Stimulated activated naive CD8-positive, alpha-beta T cell treated with anti-CD3 and anti-CD28 coated beads, Interleukin-15, Interleukin-2, amounts not matched to agents 100 U/mL and 50 U/mL, for 24 hours (primary cell): ENCODE measurements around the gene MYOCD.

Experiments
- ATAC-seq: fragments of 150-1000 bp; cut with Tn5 transposase; one replicate; pipeline ENCODE4 v1.10.0; 2021
- DNase-seq: peaks from one replicate; pipeline ENCODE4 v3.0.0; 2021

The MYOCD gene

DNA sequence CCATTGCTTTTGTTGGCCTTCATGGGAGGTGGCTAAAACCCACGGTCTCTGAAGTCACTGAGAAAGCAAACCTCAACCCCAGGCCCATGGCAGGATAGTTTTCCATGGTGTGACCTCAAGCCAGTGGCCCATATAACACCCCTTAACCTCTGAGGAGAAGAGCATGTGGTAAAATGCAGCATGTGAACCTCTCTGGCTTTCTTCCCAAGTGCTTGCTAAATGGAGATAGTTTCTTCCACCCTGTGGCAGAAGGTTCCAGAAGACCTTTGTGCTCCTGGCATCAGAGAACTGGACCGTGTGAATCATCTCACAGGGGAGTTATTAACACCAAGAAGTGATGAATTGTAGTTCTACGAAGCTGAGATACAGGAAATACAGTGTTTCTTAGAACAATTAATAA is 47.3 kb downstream of the MYOCD start:
- DNase-seq (no peak), ATAC-seq (no peak)

DNA sequence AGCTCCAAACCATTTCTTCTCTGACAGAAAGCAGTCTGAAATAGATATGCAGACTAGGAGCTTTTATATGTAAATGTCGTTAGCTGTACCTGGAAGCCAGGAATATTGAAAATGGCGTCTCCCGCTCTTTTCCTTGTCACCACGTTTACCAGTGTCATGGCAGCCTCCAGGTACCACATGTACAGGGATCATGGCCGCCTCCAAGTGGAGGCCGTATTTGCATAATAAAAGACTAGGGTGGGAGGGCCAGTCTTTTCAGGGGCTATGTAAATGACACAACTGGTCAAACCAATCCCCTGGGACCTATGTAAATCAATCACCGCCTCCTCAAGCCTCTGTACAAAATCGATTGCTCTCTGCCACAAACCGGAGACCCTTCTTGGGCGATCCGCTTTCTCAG is 54.3 kb downstream of the MYOCD start:
- ATAC-seq (no peak), DNase-seq (no peak)

DNA sequence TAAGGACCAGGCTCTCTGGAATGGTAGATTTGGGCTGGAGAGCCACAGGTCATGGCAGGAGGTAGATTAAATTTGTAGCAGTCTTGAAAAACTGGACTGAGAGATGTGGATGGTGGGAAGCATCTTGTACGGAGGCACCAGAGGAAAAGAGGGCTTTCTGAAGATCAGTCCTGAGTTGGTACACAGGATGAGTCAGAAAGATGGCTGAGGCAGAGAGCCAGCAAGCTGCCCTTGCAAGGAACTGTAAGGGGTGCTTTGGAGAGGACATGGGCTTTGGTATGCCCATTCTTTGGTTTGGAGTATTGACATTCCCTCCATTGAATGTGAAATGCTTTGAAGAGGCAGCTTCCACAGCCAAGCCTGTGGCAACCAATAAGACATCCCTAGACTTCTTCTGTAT is 55.9 kb downstream of the MYOCD start:
- ATAC-seq (no peak), DNase-seq (no peak)

DNA sequence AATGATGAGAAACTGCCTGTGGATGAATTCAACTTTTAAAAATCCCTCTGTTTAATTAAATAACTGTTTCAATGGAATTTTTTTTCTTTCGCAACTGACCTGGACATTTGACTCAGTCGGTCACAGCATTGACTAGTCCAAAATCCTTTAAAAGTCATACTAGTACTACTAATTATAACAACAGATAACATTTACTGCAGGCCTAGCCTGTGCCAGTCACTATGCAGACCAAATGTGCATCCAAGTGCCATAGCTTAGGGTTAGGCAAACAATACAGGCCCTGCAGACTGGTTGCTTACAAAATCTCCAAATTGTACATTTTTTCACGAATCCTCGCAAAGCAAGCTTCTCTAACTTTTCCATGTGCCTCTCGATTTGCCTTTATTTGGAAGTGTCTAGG is 56.6 kb downstream of the MYOCD start:
- DNase-seq = no peak
- no peak for ATAC-seq

DNA sequence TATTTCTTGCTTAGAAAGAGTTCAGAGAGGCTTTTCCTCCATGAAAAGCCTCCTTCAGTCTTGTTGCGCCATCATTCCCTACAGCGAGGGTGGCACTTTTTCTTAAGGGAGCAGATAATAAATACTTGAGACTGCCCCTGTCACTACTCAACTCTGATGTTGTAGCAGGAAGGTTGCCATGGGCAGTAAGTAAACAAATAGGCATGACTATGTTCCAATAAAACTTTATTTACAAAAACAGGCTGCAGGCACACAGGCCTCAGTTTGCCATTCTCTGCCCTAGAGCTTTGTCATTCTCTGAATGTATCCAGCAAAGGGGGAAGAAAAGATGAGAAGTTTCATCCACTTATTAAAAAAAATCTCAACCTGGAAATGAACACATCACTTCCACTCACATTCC is 60.4 kb downstream of the MYOCD start:
- ATAC-seq (no peak), DNase-seq (no peak)

DNA sequence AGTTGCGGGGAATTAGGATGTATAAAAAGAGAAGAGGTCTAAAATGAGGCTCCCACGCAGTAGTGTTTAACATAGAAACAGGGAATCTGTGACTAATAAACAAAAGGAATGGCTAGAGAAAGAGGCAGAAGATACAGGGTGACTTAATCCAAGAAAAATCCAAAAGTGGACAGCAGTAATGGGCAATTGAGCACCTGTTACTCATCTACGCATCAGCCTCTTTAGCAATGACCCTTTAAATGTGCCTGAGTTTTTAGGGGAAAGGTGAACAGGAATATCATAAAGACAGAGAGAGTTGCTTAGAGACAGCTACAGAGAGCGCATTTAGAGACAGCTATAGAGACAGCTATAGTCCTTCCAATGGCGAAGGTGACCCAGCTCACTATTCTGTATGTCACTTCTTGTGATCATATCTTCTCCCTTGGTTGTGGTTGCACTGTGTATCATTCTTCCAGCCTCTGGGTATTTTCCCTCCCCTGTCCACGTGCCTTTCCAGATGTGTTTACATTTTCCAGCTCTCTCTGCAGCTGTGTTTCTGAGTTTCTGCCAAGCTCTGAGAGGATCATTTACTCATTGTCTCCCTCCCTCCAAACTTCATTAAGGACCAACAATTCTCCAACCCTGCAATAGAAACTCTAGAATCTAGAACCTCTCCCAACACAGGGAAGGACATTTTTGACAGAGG is 61.5 kb downstream of the MYOCD start:
- ATAC-seq (no peak), DNase-seq (no peak)

DNA sequence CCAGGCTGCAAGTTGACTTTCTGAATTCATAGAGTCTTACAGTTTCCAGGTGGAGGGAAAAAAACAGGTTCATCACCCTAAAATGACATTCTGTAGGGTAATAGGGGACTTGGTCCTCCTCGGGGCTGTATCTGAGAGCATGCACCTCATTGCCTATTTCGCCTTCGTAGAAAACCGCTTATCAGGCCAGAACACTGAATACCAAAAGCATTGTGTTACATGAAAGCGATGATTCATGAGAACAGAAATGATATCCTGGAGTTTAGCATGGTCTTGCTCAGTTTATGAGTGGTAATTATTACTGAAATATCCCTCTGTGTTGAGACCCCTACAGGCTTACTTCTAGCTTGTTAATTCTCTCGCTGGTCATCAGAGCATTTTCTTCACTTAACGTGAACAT is 62.2 kb downstream of the MYOCD start:
- ATAC-seq (no peak), DNase-seq (no peak)

DNA sequence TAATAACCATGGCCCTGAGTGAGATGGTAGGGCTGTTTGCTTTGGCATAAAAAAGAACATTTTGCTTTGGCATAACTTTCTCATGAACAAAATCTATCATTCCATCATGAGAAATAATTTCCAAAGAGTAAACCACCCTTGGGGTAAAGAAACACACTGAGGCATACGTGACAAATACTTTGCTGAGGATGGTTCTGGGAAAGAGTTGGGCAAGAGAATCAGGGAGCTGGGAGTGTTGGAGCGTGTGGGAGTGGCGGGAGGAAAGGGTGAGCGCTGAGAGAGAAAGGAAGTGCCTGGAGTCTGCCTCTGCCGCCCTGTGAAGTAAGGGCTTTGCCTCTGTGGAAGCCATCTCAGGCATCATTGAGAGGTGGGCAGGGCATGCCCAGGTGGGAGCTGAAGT is 63.4 kb downstream of the MYOCD start:
- ATAC-seq (no peak), DNase-seq (no peak)

DNA sequence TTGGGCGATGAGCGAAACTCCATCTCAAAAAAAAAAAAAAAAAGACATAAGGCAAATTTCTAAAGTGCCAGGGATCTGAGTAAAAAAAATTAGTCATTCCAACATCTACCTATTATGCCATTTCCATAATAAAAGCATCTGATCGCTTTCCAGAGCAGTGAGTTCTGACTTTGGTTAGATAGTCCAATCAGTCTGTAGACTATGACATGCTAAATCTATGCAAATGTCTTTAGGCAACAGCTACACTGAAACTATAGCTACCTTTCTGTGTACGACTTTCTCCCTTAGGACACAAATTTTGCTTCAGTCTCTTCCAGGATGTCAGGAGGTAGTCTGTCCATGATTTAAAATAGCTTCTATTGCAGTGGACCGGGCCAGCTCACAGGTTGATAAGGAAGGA is 64.7 kb downstream of the MYOCD start:
- ATAC-seq (no peak), DNase-seq (no peak)

DNA sequence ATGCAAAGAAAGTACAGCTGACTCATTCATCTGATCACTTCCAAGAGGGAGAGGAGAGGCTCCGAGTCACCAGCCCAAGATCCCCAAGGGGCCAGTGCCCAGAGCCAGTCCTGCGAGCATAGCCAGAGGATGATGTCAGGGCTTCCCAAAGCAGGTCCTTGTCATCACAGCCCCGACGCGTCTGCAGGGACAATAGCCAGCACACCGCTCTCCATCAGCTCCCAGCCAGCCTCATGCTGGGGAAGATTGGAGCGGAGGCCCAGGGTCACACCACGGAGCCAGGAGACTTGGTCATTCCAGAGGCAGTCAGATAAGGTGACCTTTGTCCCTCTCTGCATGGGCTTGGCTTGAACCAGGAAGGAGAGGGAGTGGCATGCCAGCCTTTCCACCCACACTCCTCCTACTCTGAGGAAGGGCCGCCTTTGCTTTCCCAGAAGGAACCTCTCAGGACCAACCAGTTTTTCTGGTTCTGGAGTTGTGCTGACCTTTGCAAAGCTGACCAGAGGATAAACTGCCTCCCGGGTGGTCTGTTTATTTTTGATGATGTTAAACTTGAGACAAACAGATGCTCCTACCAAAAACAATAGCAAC is 65.3 kb downstream of the MYOCD start:
- no peak for DNase-seq

DNA sequence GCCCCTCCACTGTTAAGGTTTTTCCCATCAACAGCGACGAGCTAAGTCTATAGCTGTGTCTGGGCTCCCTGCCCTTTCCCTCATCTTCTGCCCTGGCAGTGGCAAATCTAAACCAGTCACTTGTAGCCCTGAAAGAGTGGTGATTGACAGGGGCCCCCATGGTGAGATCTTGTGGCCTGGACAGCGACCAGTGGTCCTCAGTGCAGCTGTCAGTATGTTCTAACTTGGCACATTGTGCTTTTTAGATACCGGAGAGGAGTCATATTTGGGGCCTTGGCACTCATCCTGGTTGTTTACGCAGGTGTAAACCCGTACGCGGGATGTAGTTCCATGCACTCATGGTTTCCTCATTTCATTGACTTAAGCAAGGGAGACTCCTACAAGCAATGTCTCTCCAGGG is 66.1 kb downstream of the MYOCD start:
- DNase-seq (no peak), ATAC-seq (no peak)

More for the DNA sequence above, 65.3 kb downstream of the MYOCD start:
- ATAC-seq = no peak

DNA sequence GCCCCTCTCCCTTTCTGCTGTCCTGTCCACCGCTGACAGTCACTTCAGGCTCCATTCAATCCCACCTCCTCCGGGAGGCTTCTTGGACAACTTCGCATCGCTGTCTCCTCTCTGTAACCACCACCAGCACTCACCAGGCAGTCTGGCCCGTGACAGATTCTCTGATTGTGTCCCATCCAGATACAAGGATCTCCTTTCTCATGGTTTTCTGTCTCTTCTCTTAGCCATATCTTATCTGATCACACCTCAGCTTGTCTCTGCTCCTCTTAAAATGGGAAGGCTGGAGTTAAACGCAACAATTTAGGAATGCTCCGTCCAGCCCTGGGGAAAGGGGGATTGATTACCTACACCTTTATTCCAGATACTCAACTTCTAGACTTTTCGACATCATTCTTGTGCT is 66.7 kb downstream of the MYOCD start:
- DNase-seq = no peak
- ATAC-seq = no peak

DNA sequence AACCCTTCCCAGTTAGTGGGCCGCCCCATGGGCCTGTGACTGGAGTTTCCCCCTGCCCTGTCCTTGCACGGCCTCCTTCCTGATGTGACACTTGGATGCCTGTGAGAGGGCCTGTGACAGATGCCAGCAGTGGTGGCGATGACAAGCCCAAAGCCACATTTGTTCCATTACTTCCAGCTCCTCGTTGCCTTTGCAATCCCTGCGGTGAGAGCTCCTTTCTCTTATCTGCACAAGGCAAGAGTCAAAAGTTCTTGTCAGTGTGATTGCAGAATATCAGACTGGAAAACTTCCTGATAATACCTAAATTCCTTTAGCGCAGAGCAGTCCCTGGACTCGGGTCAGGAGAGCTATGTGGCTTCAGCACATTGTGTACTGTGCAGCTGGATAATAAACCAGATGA is 69.2 kb downstream of the MYOCD start:
- DNase-seq (no peak), ATAC-seq (no peak)

DNA sequence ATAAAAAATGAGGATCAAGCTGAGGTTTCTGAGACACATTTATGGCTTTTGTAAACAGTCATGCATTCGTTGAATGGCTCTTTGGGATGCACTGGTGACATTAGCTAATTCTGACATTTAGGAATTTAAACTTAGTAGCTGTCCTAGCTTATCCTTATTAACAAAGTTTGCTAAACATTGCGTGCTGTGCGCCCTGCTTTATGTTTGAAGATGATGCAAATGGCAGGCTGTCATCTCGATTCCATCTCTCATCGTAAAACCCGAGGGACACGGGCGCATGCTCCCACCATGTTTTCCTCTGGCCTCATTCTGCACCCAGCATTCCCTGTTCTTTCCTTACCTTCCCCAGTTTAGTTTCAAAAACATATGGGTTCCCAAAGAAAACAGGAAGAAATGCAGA is 69.8 kb downstream of the MYOCD start:
- DNase-seq (no peak), ATAC-seq (no peak)

DNA sequence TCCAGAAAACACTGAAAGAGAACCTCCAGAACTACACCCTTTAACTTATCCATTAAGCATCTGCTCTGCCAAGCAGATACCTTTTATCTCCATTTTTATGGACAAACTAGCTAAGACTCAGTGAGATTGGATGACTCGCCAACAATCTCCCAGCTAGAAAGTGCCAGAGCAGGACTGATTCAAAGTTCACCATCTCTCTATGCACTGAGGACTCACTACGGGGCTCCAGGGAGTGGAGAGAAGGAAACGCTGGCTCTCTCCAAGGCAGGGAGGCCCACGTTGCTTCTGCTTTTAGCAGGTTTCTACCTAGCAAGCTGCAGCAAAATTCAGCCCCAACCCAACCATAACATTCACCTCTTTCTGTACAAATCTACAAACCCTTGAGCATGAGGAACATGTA is 70.8 kb downstream of the MYOCD start:
- no peak for DNase-seq
- no peak for ATAC-seq

DNA sequence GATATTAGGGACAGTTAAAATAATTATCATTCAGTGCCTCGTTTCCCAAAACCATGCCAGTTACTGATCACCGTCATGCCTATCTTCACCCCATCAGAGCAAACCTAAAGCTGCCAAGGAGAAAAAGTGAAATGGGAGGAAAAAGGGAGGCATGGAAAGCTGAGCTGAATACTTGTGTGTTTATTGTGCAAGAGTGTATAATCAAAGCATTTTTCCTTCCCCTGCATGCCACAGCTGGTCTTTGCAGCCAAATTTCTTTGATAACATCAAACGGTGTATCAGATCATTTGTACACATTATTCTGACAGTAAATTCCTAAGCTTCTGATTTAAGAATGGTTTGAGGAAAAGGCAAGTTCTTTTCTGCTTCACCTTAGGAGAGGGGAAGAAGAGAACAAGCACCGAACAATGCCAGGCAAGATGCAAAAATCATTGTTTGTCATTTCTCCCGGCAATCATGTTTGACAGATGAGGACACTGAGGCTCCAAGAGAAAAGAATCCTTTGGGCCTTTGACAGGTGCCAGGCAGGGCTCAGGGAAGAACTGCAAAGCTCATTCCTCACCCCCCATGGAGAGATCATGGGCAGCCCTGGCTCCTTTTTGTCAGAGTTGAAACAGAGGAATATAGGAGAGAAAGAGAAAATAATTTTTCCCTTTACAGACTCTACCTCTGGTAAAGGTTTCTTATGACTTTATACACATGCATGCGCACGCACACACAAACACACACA is 72.2 kb downstream of the MYOCD start:
- ATAC-seq (no peak), DNase-seq (no peak)

DNA sequence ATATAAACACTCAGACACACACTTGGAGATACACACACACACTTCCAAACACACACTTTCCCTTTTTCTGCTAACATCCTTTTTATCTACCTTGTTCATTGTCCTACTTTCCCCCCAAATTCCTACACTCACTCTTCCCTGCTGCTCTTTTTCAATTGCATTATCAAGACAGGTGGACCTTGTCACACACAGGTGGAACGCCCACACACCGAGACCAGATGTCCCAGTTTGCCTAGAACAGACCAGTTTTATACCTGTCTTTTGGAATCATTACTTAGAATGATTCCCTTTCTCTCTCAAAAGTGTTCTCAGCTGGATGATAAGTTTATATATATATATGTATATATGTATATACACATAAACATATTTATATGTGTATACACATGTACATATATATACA is 72.9 kb downstream of the MYOCD start:
- no peak for ATAC-seq
- DNase-seq = no peak

DNA sequence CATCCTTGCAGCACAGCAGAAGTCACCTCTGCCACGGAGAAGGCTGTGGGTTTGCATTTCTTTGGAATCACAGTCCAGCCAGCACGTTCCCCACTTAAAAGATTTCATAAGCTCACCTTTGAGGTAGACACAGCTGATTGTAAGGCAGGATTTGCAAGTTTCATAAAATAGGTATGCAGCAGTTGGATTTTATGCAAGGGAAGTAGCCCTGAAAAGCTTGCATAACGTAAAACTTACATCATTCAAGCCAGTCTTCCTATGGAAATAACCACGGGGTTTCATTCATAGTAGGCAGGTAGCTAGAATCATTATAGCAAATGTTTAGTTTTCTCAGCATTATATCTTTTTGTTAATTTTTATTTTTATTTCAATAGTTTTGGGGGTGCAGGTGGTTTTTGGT is 73.8 kb downstream of the MYOCD start:
- no peak for ATAC-seq

DNA sequence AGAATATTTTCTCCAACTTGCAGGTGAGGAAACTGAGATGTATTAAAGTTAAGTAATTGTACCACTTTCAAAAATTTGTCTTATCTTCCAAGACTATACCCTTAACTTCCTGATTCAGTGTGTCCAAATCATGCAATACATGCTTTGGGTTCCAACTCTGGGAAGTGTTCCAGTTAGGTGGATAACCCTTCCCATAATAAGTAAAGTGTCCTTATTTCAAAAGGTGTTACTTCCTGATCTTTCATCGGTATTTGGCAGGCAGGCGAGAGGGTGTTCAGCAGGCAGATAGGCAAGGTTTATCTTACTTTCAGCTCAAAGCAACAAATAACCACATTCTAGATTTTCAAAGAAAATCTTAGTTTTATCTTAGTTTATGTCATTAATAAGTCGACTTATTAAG is 77.4 kb downstream of the MYOCD start:
- DNase-seq = no peak
- ATAC-seq = no peak

More for the DNA sequence above, 73.8 kb downstream of the MYOCD start:
- no peak for DNase-seq

DNA sequence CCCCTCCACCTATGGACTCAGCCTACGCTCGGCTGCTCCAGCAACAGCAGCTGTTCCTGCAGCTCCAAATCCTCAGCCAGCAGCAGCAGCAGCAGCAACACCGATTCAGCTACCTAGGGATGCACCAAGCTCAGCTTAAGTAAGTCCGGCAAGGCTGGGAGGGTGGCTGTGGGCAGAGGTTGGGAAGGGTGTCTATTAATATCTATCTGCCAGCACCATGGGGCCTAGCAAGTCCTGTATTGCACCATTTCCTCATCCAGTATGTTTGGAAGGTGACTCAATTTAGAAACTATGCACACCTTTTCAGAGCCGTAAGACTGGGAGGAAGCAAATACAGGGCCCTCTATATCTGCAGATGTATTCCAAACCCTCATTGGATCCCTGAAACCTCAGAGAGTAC is 78.6 kb downstream of the MYOCD start:
- DNase-seq (no peak), ATAC-seq (no peak)

DNA sequence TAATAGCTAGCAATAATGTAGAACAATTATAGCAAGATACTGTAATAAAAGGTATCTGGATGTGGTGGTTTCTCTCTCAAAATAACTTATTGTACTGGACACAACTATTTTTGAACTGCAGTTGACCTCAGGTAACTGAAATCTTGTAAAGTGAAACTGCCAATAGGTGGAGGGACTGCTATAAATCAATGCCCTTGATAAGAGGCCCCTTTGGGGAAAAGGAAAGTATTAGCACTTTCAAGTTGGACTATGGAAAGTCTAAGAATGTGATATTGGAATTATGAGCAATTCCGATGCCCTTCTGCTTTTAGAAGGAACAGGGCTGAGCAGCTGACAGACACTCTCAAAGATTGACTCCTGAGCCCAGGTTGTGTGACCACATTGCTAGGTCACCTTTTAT is 79.1 kb downstream of the MYOCD start:
- ATAC-seq = no peak
- DNase-seq = no peak

DNA sequence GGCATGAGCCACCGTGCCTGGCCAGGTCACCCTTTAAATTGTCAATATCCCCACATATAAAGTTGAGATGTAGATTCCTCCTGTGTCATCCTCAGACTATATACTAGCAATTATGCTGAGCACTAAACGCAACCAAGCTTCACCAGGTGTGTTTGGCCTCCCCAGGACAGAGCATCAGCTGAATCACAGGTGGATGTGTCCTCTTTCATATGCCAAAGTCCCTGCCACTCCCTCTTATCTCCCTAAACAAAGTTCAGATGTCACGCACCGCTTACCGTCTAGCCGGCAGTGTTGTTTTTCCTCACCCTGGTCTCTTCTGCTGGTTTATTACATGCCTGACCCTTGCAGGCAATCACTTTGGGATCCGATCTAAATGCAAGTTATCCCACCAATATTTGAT is 79.8 kb downstream of the MYOCD start:
- DNase-seq (no peak), ATAC-seq (no peak)

DNA sequence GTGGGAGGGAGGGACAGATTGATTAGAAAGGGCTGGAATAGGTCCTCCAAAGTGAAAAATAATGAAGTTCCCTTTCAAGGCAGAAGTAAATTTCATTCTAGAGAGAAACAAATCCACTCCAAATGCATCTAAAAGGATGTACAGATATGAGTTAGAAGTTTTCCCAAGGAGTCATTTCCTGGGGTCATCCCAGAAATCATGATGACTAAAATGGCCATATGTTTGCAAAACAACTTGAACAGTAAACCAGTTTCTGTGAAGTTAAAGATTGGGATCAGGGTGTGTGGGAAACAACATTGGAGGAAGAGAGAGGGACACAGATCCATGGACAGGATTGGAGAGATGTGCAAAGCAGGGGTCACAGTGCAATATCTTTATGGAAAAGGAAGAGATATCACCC is 91.1 kb downstream of the MYOCD start:
- ATAC-seq (no peak), DNase-seq (no peak)

DNA sequence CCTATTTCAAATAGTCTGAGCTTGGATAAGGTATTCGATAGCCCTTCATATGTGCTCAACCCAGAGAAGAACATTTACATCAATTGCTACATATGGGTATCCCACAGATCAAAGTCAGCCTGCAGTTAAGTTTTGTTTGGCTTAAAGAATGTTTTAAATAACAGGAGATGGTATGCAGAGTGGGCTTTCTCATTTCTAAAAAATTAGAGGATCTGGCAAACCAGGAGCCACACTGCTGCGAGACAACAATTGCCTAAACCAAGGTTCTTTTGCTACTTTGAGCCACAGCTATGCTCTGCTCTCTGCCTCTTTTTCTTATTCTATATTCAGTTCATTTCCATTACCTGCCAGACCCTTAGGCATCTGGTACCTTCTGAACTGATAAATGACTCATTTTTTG is 93.4 kb downstream of the MYOCD start:
- ATAC-seq (no peak), DNase-seq (no peak)
